GM12864 (cell line): ENCODE measurements around the gene CYB5R4.

Experiments used
- DNase-seq: peaks from one replicate; pipeline ENCODE4 v3.0.0-alpha.2; 2011; ENCODE audit warnings: low read depth
- H3K4me3 ChIP-seq: 2 replicates; pipeline ENCODE4 v1.5.1; 2011; ENCODE audit warnings: mild to moderate bottlenecking, low read depth, low read length, control low read depth
- CTCF ChIP-seq: IDR thresholded peaks from 2 replicates; pipeline ENCODE4 v1.5.1; 2011; ENCODE audit warnings: low read depth, mild to moderate bottlenecking, moderate library complexity, low read length, control low read depth, inconsistent platforms; ENCODE audit errors: missing control alignments

CYB5R4 gene

GRCh38 chr6:83873869-83874268, 14.4 kb downstream of the CYB5R4 start:
- no peak for DNase-seq
- no peak for TF ChIP-seq CTCF
- H3K4me3 ChIP-seq = no peak overlapping the region

- no peak for TF ChIP-seq CTCF
- DNase-seq = no peak
These were observed 16.4 kb downstream of the CYB5R4 start for GRCh38 chr6:83875843-83876242.

DNA sequence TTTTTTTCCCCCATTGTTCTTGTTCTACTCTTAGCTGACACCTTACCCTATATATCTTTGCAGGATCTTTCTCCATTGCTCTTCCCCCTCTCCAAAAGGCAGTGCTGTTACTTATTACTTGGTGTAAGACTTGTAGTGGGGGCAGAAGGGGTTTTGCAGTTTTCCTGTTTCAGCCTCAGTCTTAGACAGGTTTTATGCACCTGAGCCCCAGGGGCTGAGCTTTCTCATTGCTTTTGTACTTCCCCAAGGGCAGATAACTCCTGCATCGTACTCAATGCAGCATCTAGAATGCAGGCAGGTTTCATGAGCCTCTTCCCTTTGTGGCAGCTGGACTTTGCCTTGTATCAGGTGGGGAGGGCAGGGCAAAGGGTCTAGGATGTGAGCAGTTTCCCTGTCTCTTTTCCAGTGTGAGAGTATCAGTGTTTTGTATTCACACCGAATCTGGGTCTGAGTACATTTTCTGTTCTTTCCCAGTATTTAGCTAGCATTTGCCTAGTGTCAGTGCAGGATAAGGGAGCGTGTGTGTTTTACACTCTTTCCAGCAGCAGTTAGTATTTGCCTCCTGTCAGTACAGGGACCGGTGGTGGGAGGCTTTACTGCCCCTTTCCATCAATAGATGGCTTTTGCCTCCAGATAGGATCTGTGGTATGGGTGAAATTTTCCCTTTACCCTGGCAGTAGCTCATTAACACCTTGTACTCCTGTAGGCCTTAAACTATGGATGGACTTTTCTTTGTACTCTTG, 19.6 kb downstream of the CYB5R4 start:
- DNase-seq = no peak
- H3K4me3 ChIP-seq = no peak overlapping the region
- TF ChIP-seq CTCF = no peak

More at GRCh38 chr6:83875843-83876242, 16.4 kb downstream of the CYB5R4 start:
- H3K4me3 ChIP-seq = no peak overlapping the region

- TF ChIP-seq CTCF = no peak
- DNase-seq = no peak
- H3K4me3 ChIP-seq = no peak overlapping the region
These were observed 20.3 kb downstream of the CYB5R4 start for GRCh38 chr6:83879746-83880145.

DNA sequence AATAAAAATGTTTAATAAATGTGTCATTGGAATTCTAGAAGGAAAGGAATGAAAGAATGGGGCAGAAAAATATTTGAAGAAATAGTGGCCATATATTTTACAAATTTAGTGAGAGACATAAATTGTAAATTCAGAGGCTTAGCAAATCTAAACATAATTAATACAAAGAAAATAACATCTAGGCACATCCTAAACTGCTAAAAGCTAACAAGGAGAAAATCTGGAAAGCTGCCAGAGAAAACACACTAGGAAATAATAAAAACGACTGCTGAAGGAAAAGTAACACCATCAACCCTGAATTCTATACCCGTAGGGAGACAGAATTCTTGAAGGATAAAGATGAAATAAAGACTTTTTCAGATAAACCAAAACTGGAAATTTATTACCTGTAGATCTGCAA, 23.8 kb downstream of the CYB5R4 start:
- no peak for TF ChIP-seq CTCF
- H3K4me3 ChIP-seq = no peak overlapping the region
- DNase-seq = no peak

GRCh38 chr6:83884523-83884922, 25.0 kb downstream of the CYB5R4 start:
- peak; percentile 49 for TF ChIP-seq CTCF
- DNase-seq = no peak
- no peak overlapping the region for H3K4me3 ChIP-seq

GRCh38 chr6:83885984-83886383, 26.5 kb downstream of the CYB5R4 start:
- H3K4me3 ChIP-seq = no peak overlapping the region
- no peak for TF ChIP-seq CTCF
- DNase-seq = no peak
